HK-2 (cell line): ENCODE results near the gene WFIKKN1.

Experiments used
- DNase-seq: peaks from one replicate; pipeline ENCODE4 v3.0.0-alpha.2; 2018; ENCODE audit not compliant: unreplicated experiment

Gene WFIKKN1

GRCh38 chr16:630815-631405 is at the start of gene WFIKKN1:
WFIKKN1 (plus strand) TSS chr16:630985; CDS start chr16:631254, 269 bp downstream.
- no peak for DNase-seq

GRCh38 chr16:582218-582613 is 48.6 kb upstream of the WFIKKN1 start:
- no peak for DNase-seq

GRCh38 chr16:582614-583331 is 48.0 kb upstream of the WFIKKN1 start:
- DNase-seq = no peak

GRCh38 chr16:583470-583814 is 47.3 kb upstream of the WFIKKN1 start:
- DNase-seq = no peak

GRCh38 chr16:583815-584591 is 46.8 kb upstream of the WFIKKN1 start:
- no peak for DNase-seq

GRCh38 chr16:585351-585750 is 45.4 kb upstream of the WFIKKN1 start:
- no peak for DNase-seq

- no peak for DNase-seq
Measured at GRCh38 chr16:586047-586644, 44.6 kb upstream of the WFIKKN1 start.

- DNase-seq = no peak
Measured at GRCh38 chr16:586645-587590, 43.9 kb upstream of the WFIKKN1 start.

GRCh38 chr16:588639-588888 is 42.2 kb upstream of the WFIKKN1 start:
- peak; percentile 62 for DNase-seq

GRCh38 chr16:588889-589657 is 41.7 kb upstream of the WFIKKN1 start:
- peak; percentile 94 for DNase-seq

- DNase-seq = peak; percentile 96
Measured at GRCh38 chr16:589658-590187, 41.1 kb upstream of the WFIKKN1 start, which contains the start of gene RAB40C. RAB40C (plus strand) TSS chr16:590066; CDS start chr16:590292, 226 bp downstream.

GRCh38 chr16:590188-590814 is 40.5 kb upstream of the WFIKKN1 start:
- no peak for DNase-seq

GRCh38 chr16:590815-591200 is 40.0 kb upstream of the WFIKKN1 start:
- no peak for DNase-seq

GRCh38 chr16:591231-591630 is 39.6 kb upstream of the WFIKKN1 start:
- DNase-seq = no peak

GRCh38 chr16:591892-592517 is 38.8 kb upstream of the WFIKKN1 start:
- DNase-seq = no peak

GRCh38 chr16:592518-593306 is 38.1 kb upstream of the WFIKKN1 start:
- no peak for DNase-seq

- no peak for DNase-seq
Measured at GRCh38 chr16:593406-593805, 37.4 kb upstream of the WFIKKN1 start.

- DNase-seq = no peak
Measured at GRCh38 chr16:593807-594206, 37.0 kb upstream of the WFIKKN1 start.

GRCh38 chr16:595094-595528 is 35.7 kb upstream of the WFIKKN1 start:
- DNase-seq = no peak
